ENCODE data around the gene WNT7A.

WNT7A gene

GRCh38 chr3:13901935-13902584 lies 22.2 kb upstream of the WNT7A start:
- Histone ChIP-seq H3K27ac (ENCODE audit: poor library complexity, severe bottlenecking) (no peak overlapping the region), H3K4me3 (ENCODE audit: severe bottlenecking) (no peak overlapping the region), H3K4me1 (ENCODE audit: insufficient read depth, poor library complexity, severe bottlenecking) (no peaks in the 10 kb centered on the region), H3K9me3 (ENCODE audit: severe bottlenecking) (peaks cover 24% of the 10 kb centered on the region), H3K36me3 (ENCODE audit: low read depth) (no peaks in the 10 kb centered on the region), H3K27me3 (ENCODE audit: insufficient read depth, poor library complexity, severe bottlenecking) (no peaks in the 10 kb centered on the region)
- DNase-seq (ENCODE audit: low spot score) (no peak), ATAC-seq (ENCODE audit: low read depth) (no peak)
- no peak for TF ChIP-seq CTCF (IDR thresholded peaks at IDR 0.05; ENCODE audit: poor library complexity, severe bottlenecking)

GRCh38 chr3:13898346-13898745 lies 18.5 kb upstream of the WNT7A start:
- ATAC-seq (ENCODE audit: low read depth), result no peak
- peaks cover 12% of the 10 kb centered on the region for H3K9me3 ChIP-seq (ENCODE audit: severe bottlenecking)
- no peak overlapping the region for H3K4me3 ChIP-seq (ENCODE audit: severe bottlenecking)
- no peak for TF ChIP-seq CTCF (IDR thresholded peaks at IDR 0.05; ENCODE audit: poor library complexity, severe bottlenecking)
- H3K36me3 ChIP-seq (ENCODE audit: low read depth), result no peaks in the 10 kb centered on the region
- no peaks in the 10 kb centered on the region for H3K27me3 ChIP-seq (ENCODE audit: insufficient read depth, poor library complexity, severe bottlenecking)
- H3K27ac ChIP-seq (ENCODE audit: poor library complexity, severe bottlenecking), result no peak overlapping the region
- no peaks in the 10 kb centered on the region for H3K4me1 ChIP-seq (ENCODE audit: insufficient read depth, poor library complexity, severe bottlenecking)
- DNase-seq (ENCODE audit: low spot score), result no peak

- no peak overlapping the region for H3K27ac ChIP-seq (ENCODE audit: poor library complexity, severe bottlenecking)
- H3K4me3 ChIP-seq (ENCODE audit: severe bottlenecking), result no peak overlapping the region
- H3K4me1 ChIP-seq (ENCODE audit: insufficient read depth, poor library complexity, severe bottlenecking), result peaks cover 4% of the 10 kb centered on the region
- ATAC-seq (ENCODE audit: low read depth), result peak; percentile 61
- no peaks in the 10 kb centered on the region for H3K36me3 ChIP-seq (ENCODE audit: low read depth)
- H3K9me3 ChIP-seq (ENCODE audit: severe bottlenecking), result peaks cover 3% of the 10 kb centered on the region
- H3K27me3 ChIP-seq (ENCODE audit: insufficient read depth, poor library complexity, severe bottlenecking), result no peaks in the 10 kb centered on the region
- DNase-seq (ENCODE audit: low spot score), result no peak
- TF ChIP-seq CTCF (IDR thresholded peaks at IDR 0.05; ENCODE audit: poor library complexity, severe bottlenecking), result peak; percentile 94
Measured at GRCh38 chr3:13896473-13897154, 16.7 kb upstream of the WNT7A start.

GRCh38 chr3:13895155-13896105 lies 15.6 kb upstream of the WNT7A start:
- DNase-seq (ENCODE audit: low spot score) (peak; percentile 92), ATAC-seq (ENCODE audit: low read depth) (peak; percentile 95)
- Histone ChIP-seq H3K27ac (ENCODE audit: poor library complexity, severe bottlenecking) (no peak overlapping the region), H3K4me1 (ENCODE audit: insufficient read depth, poor library complexity, severe bottlenecking) (peaks cover 15% of the 10 kb centered on the region), H3K27me3 (ENCODE audit: insufficient read depth, poor library complexity, severe bottlenecking) (no peaks in the 10 kb centered on the region), H3K36me3 (ENCODE audit: low read depth) (no peaks in the 10 kb centered on the region), H3K4me3 (ENCODE audit: severe bottlenecking) (peak overlapping the region; percentile 42), H3K9me3 (ENCODE audit: severe bottlenecking) (no peaks in the 10 kb centered on the region)
- no peak for TF ChIP-seq CTCF (IDR thresholded peaks at IDR 0.05; ENCODE audit: poor library complexity, severe bottlenecking)
